Gastroesophageal sphincter (tissue), 3 donors: ENCODE measurements around the gene USP54.

Source experiments
- CTCF ChIP-seq, 4 experiments: fragments of 200-600 bp in 2 of 4; fragments of 450-650 bp in 2 of 4; sonication (generic) in 1 of 4; IDR thresholded peaks; one replicate each; pipeline ENCODE4 v1.5.1; 2017 to 2019; ENCODE audit warnings: antibody characterized with exemption in 4 of 4, mild to moderate bottlenecking in 2 of 4, moderate library complexity in 2 of 4
- POLR2A ChIP-seq, 2 donors: fragments of 450-650 bp; IDR thresholded peaks; one replicate each; pipeline ENCODE4 v1.6.1; 2017; ENCODE audit warnings: antibody characterized with exemption in 2 of 2, mild to moderate bottlenecking in 2 of 2, moderate library complexity in 1 of 2
- POLR2AphosphoS5 ChIP-seq: sonication (generic); formaldehyde crosslinking; IDR thresholded peaks from one replicate; pipeline ENCODE4 v1.6.1; 2017; ENCODE audit warnings: antibody characterized with exemption

- TF ChIP-seq CTCF (IDR thresholded peaks at IDR 0.05) = no peak
- no peak for TF ChIP-seq POLR2AphosphoS5
- TF ChIP-seq POLR2A (IDR thresholded peaks at IDR 0.05) = no peak
These were observed 89.5 kb downstream of the USP54 start for GRCh38 chr10:73501651-73502050.
